Activated CD8-positive, alpha-beta memory T cell treated with anti-CD3 and anti-CD28 coated beads for 1 hour (primary cell): ENCODE results near the gene ZMAT5.
A peak's percentile ranks its signal among the peaks of the same experiment; 100 is the strongest.

Source experiments
- DNase-seq, 2 donors: peaks; one replicate each; pipeline ENCODE4 v3.0.0-alpha.2; 2020; ENCODE audit warnings: low read depth in 1 of 2; ENCODE audit errors: extremely low read depth in 1 of 2

Gene ZMAT5, protein sequence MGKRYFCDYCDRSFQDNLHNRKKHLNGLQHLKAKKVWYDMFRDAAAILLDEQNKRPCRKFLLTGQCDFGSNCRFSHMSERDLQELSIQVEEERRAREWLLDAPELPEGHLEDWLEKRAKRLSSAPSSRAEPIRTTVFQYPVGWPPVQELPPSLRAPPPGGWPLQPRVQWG

GRCh38 chr22:29766632-29767170 is at the start of gene ZMAT5:
TSS of gene ZMAT5 (minus strand) at chr22:29767007. CDS start at chr22:29748544, 18,463 bp downstream.
- DNase-seq, result peak; percentile 76 to 80

DNA sequence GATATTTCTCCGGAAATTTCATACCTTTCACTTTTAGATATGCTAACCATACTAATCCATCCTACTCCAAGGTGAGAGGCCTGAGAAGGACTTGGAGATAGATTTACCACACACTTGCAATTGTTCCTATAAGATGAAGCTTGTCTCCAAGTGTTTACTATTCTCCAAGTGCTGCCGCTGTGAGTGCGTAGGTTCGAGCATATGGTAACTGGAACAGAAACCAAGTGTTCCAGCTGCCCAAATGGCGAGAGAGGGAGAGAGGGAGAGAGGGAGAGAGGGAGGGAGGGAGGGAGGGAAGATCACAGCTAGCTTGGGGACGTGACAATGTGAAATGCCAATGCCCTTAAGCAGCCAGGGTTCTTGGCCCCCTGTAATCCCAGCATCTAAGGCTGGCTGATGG is 49.7 kb upstream of the ZMAT5 start:
- no peak for DNase-seq

- DNase-seq, result no peak
Measured at GRCh38 chr22:29816128-29816527, 49.3 kb upstream of the ZMAT5 start.

DNA sequence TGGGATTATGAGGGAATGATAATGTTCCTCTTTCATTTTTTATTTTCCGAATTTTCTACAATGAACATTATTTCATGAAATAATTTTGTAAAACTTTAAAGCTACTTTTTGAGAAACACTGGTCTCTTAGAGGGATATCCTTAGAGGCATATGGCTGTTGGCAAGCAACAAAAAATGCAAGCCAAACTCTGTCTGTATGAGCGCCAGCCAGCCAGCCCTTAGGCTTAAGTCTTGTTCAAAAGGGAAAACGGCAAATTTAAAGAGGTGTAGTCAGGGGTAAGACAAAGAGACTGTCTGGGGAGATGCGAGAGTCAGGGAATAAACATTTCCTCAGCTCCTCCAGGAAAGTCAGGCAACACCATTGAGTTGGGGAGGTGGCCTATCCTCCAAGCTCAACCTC is 48.8 kb upstream of the ZMAT5 start:
- no peak for DNase-seq

DNA sequence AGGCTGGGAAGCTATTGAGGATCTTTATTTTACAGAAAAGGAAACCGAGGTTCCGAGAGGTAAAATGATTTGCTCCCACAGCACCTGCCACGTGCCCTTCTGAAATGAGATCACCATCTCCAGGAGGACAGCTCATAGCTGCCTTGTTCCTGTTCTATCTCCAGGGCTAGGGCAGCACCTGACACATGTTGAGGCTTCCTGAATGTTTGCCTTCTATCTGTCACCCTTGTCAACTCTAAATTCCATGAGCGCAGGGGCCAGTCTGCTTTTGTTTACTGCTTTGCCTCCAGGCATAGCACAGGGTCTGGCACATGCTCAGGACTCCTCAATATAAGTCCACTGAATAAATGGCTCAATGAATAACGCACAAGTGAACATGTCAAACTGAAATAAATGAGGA is 47.2 kb upstream of the ZMAT5 start:
- no peak for DNase-seq

GRCh38 chr22:29813563-29813962 is 46.8 kb upstream of the ZMAT5 start:
- no peak for DNase-seq

- DNase-seq, result no peak
Measured at GRCh38 chr22:29813126-29813525, 46.3 kb upstream of the ZMAT5 start.

DNA sequence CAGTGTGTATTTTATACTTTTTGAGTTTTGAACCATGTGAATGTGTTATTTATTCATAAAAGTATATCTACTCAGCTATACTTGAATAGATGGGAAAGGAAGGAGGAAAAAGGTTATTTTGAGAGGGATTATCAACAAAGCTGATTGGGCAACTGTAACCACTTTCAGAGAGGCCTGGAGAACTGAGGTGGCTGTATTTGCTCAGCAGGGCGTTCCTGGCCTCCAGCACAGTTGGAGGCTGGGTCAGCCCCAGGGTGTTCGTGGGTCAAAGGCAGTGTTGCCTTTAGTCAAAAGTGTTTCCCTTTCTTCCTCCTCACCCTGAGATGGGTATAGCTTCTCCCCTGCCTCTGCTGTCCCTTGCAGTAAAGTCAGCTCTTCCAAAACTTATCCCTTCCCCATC is 44.6 kb upstream of the ZMAT5 start:
- DNase-seq, result no peak

DNA sequence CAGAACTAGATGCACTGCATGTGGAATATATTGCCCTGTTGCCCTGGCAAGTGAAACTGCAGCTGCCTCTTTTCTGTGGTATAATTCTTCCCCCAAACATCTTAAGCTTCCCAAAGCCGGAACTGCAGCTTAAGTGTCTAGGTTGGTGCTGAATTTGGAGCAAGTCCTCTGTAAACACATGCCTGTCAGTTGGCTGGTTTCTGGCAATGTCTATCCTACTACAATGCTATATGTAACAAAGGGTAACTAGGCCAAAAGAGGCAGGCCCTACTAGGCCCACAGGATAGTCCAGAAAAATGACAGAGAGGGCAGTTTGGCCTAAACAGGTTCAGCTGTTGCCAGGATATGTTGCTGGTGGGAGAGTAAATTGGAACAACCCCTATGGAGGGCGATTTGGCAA is 43.4 kb upstream of the ZMAT5 start:
- no peak for DNase-seq

GRCh38 chr22:29806196-29806595 is 39.4 kb upstream of the ZMAT5 start:
- no peak for DNase-seq

GRCh38 chr22:29804985-29805384 is 38.2 kb upstream of the ZMAT5 start:
- no peak for DNase-seq

DNA sequence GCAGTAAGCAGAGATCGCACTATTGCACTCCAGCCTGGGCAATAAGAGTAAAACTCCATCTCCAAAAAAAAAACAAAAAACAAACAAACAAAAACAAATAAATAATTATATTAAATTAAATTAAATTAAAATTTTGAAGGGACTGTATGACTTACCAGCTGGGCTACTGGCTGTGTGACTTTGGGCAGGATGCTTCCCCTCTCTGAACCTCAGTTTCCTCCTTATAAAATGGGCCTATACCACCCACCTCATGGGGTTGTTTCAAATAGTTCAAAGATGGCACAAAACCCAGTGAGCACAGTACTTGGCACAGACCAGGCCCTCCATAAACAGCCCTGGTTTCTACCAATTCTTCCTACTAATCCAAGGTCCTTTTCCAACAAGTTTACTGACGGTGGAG is 36.4 kb upstream of the ZMAT5 start:
- DNase-seq, result no peak

DNA sequence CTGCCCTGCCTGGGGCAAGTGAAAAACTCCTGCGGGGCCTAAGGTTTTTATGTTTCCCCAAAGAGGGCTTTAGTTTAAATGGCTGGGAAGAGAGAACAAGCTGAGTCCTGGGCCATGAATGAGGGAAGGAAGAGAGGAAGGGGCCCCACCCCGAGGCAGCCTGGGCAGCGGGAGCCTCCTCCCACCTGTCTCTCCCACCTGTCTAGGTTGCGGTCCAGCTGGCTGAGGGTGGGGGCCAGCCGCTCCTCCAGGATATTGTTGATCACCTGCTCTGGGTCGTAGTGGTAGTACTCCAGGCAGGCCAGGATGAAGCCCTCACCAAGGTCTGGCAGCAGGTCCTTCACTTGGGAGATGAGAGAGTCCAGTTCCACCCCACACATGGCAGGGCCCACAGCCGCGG is 35.0 kb upstream of the ZMAT5 start:
- DNase-seq, result no peak

DNA sequence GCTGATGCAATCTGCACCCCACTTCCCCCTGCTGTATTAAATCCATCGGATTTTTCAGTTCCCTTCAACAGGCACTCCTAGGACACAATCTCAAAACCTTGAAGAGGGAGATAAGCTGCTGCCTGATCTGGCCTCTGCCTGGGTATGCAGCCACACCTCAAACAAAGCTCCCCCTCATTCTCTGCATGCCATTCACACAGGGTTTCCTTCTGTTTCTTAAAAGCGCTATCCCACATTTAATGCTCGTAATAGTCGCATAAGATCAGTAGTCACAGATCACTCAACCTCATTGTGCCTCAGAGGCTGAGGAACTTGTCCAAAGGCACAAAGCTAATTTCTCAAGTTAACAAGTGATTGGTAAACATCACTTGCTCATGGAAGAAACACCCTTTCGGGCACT is 34.3 kb upstream of the ZMAT5 start:
- no peak for DNase-seq

DNA sequence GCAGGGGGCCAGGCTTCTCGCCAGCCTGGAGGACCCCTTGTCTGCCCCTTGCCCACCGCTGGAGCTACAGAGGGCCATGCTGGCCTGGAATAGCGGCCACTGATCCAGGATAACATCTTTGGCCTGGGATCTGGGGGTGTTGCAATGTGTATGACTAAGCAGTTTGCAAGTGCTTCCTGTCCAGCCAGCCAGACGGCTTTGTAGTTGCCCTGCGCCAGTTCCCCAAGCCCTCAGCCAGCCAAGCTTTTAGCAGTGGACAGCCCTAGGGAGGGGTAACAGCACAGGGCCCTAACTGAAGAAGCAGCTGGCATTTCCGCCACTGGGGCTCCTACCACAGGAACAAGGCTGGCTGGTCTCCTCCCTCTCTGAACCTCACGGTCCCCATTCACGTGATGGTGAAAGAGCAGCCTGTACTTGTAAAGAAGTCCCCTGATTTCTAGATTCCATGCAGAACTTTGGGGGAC is 32.4 kb upstream of the ZMAT5 start:
- no peak for DNase-seq

GRCh38 chr22:29798801-29799200 is 32.0 kb upstream of the ZMAT5 start:
- no peak for DNase-seq

DNA sequence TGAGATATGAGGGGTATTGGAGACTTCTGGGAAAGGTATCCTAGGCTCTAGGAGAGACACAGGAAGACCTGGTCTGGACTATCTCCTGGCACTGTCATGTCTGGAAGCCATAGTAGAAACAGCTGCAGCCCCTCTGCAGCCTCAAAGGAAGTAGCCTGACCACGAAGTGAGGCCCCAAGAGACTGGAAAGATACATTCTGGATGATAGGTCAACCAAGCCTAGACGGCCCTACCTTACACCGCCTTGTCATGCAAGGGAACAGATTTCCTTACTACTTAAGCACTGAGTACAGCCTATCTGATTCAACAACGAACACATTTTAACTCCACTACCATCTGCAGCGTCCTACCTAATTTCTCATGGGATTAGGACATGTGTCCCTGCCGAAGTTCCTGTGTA is 31.5 kb upstream of the ZMAT5 start:
- DNase-seq, result no peak

DNA sequence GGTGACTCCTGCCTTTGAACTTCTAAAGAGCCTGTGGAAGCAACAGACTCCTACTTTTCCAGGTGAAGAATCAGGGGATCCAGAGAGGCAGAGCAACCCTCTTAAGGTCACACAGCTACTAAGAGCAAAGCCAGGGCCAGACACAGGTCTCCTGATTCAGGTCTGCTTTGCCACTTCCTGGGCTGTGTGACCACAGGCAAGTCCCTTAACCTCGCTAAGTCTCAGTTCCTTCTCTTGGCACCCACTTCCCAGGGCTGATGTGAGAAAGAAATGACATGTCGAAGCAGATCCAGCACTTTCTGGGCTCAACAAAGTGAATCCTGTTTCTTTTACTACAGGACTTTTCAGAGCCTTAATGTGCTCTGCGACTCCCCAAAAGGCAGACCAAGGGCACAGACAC is 30.5 kb upstream of the ZMAT5 start:
- no peak for DNase-seq

GRCh38 chr22:29795663-29796062 is 28.9 kb upstream of the ZMAT5 start:
- DNase-seq, result no peak

DNA sequence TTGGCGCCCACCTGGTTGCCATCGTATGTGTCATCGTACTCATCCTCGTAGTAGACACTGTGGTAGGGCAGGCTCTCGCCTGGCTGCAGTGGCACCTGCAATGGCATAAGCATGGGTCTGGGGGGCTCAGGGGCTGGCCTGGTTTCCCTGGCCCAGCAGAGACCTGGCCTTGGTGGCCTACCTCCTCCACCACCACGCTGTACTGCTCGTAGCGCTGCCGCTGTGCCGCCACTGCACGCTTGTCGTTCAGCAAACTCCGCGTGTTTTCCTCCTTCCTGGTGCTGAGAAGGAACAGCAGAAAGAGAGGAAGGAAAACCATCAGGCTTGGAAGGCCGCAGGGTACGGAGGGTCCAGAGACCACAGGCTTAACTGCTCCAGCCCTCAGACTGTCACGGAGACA is 26.6 kb upstream of the ZMAT5 start:
- no peak for DNase-seq

DNA sequence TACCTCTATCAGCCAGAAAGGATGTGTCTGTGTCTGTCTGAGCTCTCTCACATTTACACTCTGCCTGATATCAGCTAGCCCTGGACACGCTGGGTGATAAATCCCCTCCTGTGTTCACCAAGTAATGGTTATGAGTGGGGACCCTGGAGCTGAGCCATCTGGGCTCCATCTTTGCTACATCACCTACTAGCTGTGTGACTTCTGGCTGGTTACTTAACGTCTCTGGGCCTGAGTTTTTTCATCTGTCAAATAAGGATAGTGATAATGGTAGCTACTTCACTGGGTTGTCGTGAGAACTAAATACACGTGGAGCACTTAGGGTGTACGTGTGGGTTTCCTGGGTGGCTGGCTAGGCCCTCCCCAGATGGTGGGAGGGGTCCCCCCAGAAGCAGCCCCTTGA is 23.3 kb upstream of the ZMAT5 start:
- DNase-seq, result no peak

DNA sequence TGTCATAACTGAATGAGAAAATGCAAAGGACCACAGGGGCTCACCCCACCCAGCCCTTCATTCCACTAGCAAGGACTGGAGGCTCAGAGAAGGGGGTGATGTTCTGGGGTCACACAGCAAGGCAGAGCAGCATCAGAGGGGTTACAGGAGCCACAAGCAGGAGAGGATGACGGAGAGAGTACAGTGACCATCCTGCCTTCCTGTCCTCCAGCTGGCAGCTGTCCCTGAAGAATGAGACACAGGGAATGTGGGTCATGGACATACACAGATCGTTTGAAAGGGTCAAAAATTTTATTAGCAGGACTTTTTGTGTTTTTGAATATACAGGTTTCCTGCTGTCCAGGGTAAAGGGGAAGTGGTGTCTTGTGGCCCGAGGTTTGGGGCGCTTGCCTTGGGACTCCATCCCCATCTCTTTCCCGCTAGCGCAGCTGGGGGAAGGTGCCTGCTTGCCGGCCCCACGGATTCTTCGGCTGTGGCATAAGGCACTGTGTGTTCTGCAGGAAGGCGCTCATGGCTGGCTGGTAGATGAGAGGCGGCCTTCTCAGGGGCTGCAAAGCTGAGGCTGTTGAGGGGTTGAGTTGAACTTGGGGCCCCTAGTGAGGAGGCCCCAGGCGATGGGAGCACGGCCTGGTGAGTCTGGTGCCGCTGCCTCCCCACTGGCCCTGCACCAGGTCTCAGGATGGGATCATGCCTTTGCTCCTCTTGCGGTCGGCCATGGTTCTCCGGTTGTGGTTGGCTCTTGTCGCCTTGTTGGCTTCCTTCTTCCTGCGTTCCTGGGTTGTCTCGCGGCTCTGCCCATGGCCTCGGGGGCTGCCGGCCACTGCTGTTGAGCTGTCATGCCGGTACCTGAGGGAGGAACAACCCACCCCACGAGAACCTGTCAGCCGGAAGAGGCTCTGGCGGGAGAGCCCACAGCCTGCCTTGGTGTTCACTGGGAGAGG is 21.8 kb upstream of the ZMAT5 start:
- no peak for DNase-seq
